ENCODE results near the gene MEGF6. TPM values are rescaled to one million over a fixed set of nuclear protein-coding genes. Genes with fewer than 3 reads are reported as not detected.

Gene MEGF6
- total RNA-seq, 2 experiments from 2014 or later, result 57.5 to 62.2 TPM

DNA sequence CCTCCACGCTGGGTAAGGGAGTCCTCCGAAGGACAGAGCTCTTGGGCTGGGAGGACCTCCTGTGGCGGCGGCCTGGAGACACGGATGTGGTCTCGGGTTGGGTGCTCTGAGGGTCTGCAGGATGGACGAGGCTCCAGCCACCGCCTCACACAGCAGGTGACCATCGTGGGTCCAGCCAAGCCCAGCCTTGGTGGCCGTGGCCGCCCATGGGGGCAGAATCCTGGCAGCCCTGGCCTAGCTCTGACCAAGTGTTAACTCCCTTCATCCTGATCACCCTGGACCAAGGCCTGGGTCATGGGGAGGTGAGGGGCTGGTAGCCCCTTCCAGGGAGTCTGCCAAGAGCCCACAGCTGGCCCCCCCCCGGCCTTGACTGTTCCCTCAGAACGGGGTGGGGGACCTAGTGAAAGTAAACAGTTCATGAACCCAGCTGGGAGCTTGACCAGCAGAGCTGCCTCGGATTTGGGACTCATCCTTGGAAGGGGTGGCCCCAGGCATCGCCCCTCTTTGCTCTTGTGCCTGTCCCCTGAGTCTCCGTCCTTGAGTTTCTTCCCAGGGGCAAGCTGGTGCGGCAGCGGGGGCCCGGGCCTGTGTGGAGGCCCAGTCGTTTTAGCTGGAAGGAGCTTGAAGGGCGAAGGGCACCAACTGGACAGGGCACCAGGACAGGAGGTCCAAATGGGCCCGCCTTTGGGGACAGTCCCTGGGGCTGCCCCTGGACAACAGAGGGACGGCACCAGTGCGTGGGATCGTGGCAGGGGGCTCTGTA is 139.0 kb downstream of the MEGF6 start:
- TF ChIP-seq CTCF (IDR thresholded peaks at IDR 0.05), result no peak
- intact Hi-C loops (cut with DNase I, micrococcal nuclease), result no loop called here
- Histone ChIP-seq H3K36me3 (ENCODE audit: insufficient read depth, low read length) (no peaks in the 10 kb centered on the region), H3K27ac (ENCODE audit: low read depth in 1 of 2, low read length in 2 of 2) (no peak overlapping the region), H3K4me1 (ENCODE audit: insufficient read depth, low read length) (no peaks in the 10 kb centered on the region), H3K4me3 (ENCODE audit: low read length) (no peak overlapping the region), H3K9me3 (ENCODE audit: control insufficient read depth in 1 of 2, insufficient read depth in 1 of 2, low read length in 2 of 2) (peaks cover 0 to 5% of the 10 kb centered on the region in 2 experiments), H3K27me3 (ENCODE audit: control insufficient read depth in 1 of 2, insufficient read depth in 2 of 2, low read length in 2 of 2) (no peaks in the 10 kb centered on the region)
- Mint-ChIP-seq H3K4me1 (ENCODE audit: low read depth) (no peaks in the 10 kb centered on the region), H3K9me3 (no peaks in the 10 kb centered on the region), H3K36me3 (ENCODE audit: low read depth) (no peaks in the 10 kb centered on the region), H3K27ac (no peak overlapping the region), H3K27me3 (peaks cover 4% of the 10 kb centered on the region), H3K4me3 (no peak overlapping the region)
- ATAC-seq (ENCODE audit: poor library complexity) (no peak), DNase-seq (no peak)
- ChIA-PET CTCF (no interaction called here), POLR2A (no interaction called here)

- ATAC-seq (ENCODE audit: poor library complexity) (no peak), DNase-seq (no peak)
- H3K4me3 ChIP-seq (ENCODE audit: low read length), result no peak overlapping the region
- no peaks in the 10 kb centered on the region for H3K4me1 Mint-ChIP-seq (ENCODE audit: low read depth)
- peaks cover 0 to 5% of the 10 kb centered on the region in 2 experiments for H3K9me3 ChIP-seq (ENCODE audit: control insufficient read depth in 1 of 2, insufficient read depth in 1 of 2, low read length in 2 of 2)
- H3K36me3 Mint-ChIP-seq (ENCODE audit: low read depth), result no peaks in the 10 kb centered on the region
- H3K27me3 ChIP-seq (ENCODE audit: control insufficient read depth in 1 of 2, insufficient read depth in 2 of 2, low read length in 2 of 2), result no peaks in the 10 kb centered on the region
- no peak overlapping the region for H3K27ac ChIP-seq (ENCODE audit: low read depth in 1 of 2, low read length in 2 of 2)
- ChIA-PET CTCF (no interaction called here), POLR2A (no interaction called here)
- no peak for TF ChIP-seq CTCF (IDR thresholded peaks at IDR 0.05)
- H3K27me3 Mint-ChIP-seq, result peaks cover 4% of the 10 kb centered on the region
- no peak overlapping the region for H3K27ac Mint-ChIP-seq
- no peaks in the 10 kb centered on the region for H3K36me3 ChIP-seq (ENCODE audit: insufficient read depth, low read length)
- no peak overlapping the region for H3K4me3 Mint-ChIP-seq
- intact Hi-C loops (cut with DNase I, micrococcal nuclease), result no loop called here
- H3K4me1 ChIP-seq (ENCODE audit: insufficient read depth, low read length), result no peaks in the 10 kb centered on the region
- H3K9me3 Mint-ChIP-seq, result no peaks in the 10 kb centered on the region
Observed at GRCh38 chr1:3471356-3472087, 139.8 kb downstream of the MEGF6 start.

DNA sequence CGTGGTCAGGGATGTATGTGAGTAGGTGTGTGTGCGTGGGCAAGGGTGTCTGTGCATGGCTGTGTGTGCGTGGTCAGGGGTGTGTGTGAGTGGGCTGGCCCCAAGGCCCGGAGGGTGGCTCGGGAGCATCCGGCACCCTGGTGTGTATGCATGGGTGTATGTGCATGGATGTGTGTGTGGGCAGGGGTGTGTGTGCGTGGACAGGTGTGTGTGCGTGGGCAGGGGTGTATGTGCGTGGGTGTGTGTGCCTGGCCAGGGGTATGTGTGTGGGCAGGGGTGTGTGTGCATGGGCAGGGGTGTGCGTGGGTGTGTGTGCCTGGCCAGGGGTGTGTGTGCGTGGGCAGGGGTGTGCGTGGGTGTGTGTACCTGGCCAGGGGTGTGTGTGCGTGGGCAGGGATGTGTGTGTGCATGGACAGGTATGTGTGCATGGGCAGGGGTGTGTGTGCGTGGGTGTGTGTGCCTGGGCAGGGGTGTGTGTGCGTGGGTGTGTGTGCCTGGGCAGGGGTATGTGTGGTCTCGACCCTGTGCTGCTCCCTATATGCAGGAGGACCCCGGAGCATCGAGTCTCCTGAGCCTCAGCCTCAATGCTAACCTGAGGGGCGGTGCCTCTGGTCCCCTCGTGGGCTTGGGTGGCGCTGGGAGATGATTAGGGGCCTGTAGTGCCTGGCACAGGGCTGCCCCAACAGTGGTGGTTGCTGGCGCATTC is 140.5 kb downstream of the MEGF6 start:
- H3K4me3 ChIP-seq (ENCODE audit: low read length), result no peak overlapping the region
- H3K27ac ChIP-seq (ENCODE audit: low read depth in 1 of 2, low read length in 2 of 2), result no peak overlapping the region
- peaks cover 4% of the 10 kb centered on the region for H3K27me3 Mint-ChIP-seq
- intact Hi-C loops (cut with DNase I, micrococcal nuclease), result no loop called here
- H3K36me3 ChIP-seq (ENCODE audit: insufficient read depth, low read length), result no peaks in the 10 kb centered on the region
- no peaks in the 10 kb centered on the region for H3K4me1 Mint-ChIP-seq (ENCODE audit: low read depth)
- H3K9me3 Mint-ChIP-seq, result no peaks in the 10 kb centered on the region
- CTCF ChIA-PET, result no interaction called here
- H3K4me3 Mint-ChIP-seq, result no peak overlapping the region
- no peak overlapping the region for H3K27ac Mint-ChIP-seq
- DNase-seq, result no peak
- no peak for TF ChIP-seq CTCF (IDR thresholded peaks at IDR 0.05)
- no peaks in the 10 kb centered on the region for H3K4me1 ChIP-seq (ENCODE audit: insufficient read depth, low read length)
- no peaks in the 10 kb centered on the region for H3K27me3 ChIP-seq (ENCODE audit: control insufficient read depth in 1 of 2, insufficient read depth in 2 of 2, low read length in 2 of 2)
- no peaks in the 10 kb centered on the region for H3K36me3 Mint-ChIP-seq (ENCODE audit: low read depth)
- no peak for ATAC-seq (ENCODE audit: poor library complexity)
- POLR2A ChIA-PET, result no interaction called here
- peaks cover 0 to 5% of the 10 kb centered on the region in 2 experiments for H3K9me3 ChIP-seq (ENCODE audit: control insufficient read depth in 1 of 2, insufficient read depth in 1 of 2, low read length in 2 of 2)

All from CD4-positive, alpha-beta T cell (primary cell).